Measurements from ENCODE around the gene ARPC3. TPM values are rescaled to one million over a fixed set of nuclear protein-coding genes. Genes with fewer than 3 reads are reported as not detected.
"Not testable (repeated sequence)": the region's sequence is repeated elsewhere in the genome, so short reads cannot be mapped to it uniquely, and the experiment has no call there.

ARPC3 gene
- total RNA-seq, 4 donors from 2014 or later = 169 to 516 (median 218) TPM

DNA sequence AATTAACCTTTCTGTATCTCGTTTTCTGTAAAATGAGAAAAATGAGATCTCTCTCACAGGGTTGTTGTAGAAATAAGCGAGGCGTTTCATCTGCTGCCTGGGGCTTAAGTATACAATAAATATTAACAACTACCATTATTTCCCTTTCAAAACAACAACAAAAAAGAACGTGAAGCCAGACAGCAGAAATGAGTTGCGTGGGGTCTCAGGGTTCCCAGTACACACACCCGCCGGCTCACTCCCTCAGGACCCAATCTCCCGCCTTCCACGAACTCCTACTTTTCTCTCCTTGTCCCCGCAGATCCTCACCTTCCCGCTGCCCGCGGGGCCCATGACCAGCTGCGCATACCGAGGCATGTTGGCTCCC is 17.7 kb upstream of the ARPC3 start:
- intact Hi-C loops (cut with DNase I) = loop anchor here (5.0 kb wide), 2 partner anchors 34 to 134 kb away; partner anchors contain the start of genes RAD9B and VPS29
- TF ChIP-seq, protein P1, sequence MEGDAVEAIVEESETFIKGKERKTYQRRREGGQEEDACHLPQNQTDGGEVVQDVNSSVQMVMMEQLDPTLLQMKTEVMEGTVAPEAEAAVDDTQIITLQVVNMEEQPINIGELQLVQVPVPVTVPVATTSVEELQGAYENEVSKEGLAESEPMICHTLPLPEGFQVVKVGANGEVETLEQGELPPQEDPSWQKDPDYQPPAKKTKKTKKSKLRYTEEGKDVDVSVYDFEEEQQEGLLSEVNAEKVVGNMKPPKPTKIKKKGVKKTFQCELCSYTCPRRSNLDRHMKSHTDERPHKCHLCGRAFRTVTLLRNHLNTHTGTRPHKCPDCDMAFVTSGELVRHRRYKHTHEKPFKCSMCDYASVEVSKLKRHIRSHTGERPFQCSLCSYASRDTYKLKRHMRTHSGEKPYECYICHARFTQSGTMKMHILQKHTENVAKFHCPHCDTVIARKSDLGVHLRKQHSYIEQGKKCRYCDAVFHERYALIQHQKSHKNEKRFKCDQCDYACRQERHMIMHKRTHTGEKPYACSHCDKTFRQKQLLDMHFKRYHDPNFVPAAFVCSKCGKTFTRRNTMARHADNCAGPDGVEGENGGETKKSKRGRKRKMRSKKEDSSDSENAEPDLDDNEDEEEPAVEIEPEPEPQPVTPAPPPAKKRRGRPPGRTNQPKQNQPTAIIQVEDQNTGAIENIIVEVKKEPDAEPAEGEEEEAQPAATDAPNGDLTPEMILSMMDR (IDR thresholded peaks at IDR 0.05) = no peak
- TF ChIP-seq POLR2A (IDR thresholded peaks at IDR 0.05) = no peak
- Histone ChIP-seq H3K27me3 (no peaks in the 10 kb centered on the region), H3K4me3 (replicated peaks in 1 of 3) (peak overlapping the region; percentile 79 to 90 (median 84)), H3K27ac (peak overlapping the region in 2 of 3 donors; percentile 27 to 94), H3K9me3 (no peaks in the 10 kb centered on the region), H3K4me1 (peaks cover 20 to 21% of the 10 kb centered on the region in 2 donors), H3K36me3 (peaks cover 0 to 3% of the 10 kb centered on the region in 2 donors)
- 0 to 1% methylated on average over 15 of the region's 15 CpGs for WGBS, 2 donors
- no peak for DNase-seq

- TF ChIP-seq POLR2A (IDR thresholded peaks at IDR 0.05) = no peak
- TF ChIP-seq, protein P1 (IDR thresholded peaks at IDR 0.05) = no peak
- WGBS, 2 donors = 59 to 62% methylated on average over 5 of the region's 5 CpGs
- no peak for DNase-seq
- peaks cover 0 to 6% of the 10 kb centered on the region in 2 donors for H3K36me3 ChIP-seq
- no peaks in the 10 kb centered on the region for H3K9me3 ChIP-seq
- no peaks in the 10 kb centered on the region for H3K27me3 ChIP-seq
- intact Hi-C loops (cut with DNase I) = loop anchor here (5.0 kb wide), 2 partner anchors 36 to 136 kb away; partner anchors contain the start of genes RAD9B and VPS29
- H3K4me3 ChIP-seq (replicated peaks in 1 of 3) = no peak overlapping the region
- no peak overlapping the region for H3K27ac ChIP-seq
- H3K4me1 ChIP-seq = peaks cover 20 to 21% of the 10 kb centered on the region in 2 donors
These were observed 16.7 kb upstream of the ARPC3 start for GRCh38 chr12:110466791-110467190.

DNA sequence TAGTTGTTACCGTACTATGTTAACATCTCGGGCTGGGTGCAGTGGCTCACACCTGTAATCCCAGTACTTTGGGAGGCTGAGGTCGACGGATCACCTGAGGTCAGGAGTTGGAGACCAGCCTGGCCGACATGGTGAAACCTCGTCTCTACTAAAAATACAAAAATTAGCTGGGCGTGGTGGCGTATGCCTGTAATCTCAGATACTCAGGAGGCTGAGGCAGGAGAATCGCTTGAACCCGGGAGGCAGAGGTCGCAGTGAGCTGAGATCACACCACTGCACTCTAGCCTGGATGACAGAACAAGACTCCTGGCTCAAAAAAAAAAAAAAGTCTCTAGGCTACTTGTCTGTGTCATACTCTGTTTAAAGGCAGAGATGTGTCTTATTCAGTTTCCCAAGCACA is 15.6 kb upstream of the ARPC3 start:
- DNase-seq; H3K27me3 ChIP-seq; H3K27ac ChIP-seq; H3K9me3 ChIP-seq; H3K4me3 ChIP-seq (replicated peaks in 1 of 3); H3K36me3 ChIP-seq: not testable (repeated sequence)
- peaks cover 20 to 21% of the 10 kb centered on the region in 2 donors for H3K4me1 ChIP-seq
- intact Hi-C loops (cut with DNase I) = loop anchor here (5.0 kb wide), 2 partner anchors 37 to 137 kb away; partner anchors contain the start of genes RAD9B and VPS29
- 92% methylated on average over 11 of the region's 11 CpGs for WGBS, 2 donors

- Histone ChIP-seq H3K4me1 (peaks cover 20 to 21% of the 10 kb centered on the region in 2 donors), H3K36me3 (peaks cover 0 to 6% of the 10 kb centered on the region in 2 donors), H3K27me3 (no peaks in the 10 kb centered on the region), H3K27ac (no peak overlapping the region), H3K9me3 (no peaks in the 10 kb centered on the region), H3K4me3 (replicated peaks in 1 of 3) (no peak overlapping the region)
- TF ChIP-seq, protein P1 (IDR thresholded peaks at IDR 0.05) = no peak
- no peak for TF ChIP-seq POLR2A (IDR thresholded peaks at IDR 0.05)
- intact Hi-C loops (cut with DNase I) = loop anchor here (5.0 kb wide), 2 partner anchors 37 to 137 kb away; partner anchors contain the start of genes RAD9B and VPS29
- no peak for DNase-seq
- WGBS, 2 donors = 94 to 95% methylated on average over 2 of the region's 2 CpGs
These were observed 14.9 kb upstream of the ARPC3 start for GRCh38 chr12:110465024-110465423.

GRCh38 chr12:110461189-110461588 is 11.1 kb upstream of the ARPC3 start:
- H3K27me3 ChIP-seq; H3K9me3 ChIP-seq; H3K27ac ChIP-seq; H3K4me3 ChIP-seq (replicated peaks in 1 of 3); intact Hi-C loops (cut with DNase I); DNase-seq; H3K4me1 ChIP-seq: not testable (repeated sequence)
- peaks cover 0 to 12% of the 10 kb centered on the region in 2 donors for H3K36me3 ChIP-seq
- 89 to 90% methylated on average over 5 of the region's 5 CpGs for WGBS, 2 donors

- Histone ChIP-seq H3K9me3 (no peaks in the 10 kb centered on the region), H3K27ac (no peak overlapping the region), H3K36me3 (peaks cover 0 to 10% of the 10 kb centered on the region in 2 donors), H3K4me3 (replicated peaks in 1 of 3) (no peak overlapping the region), H3K4me1 (no peaks in the 10 kb centered on the region), H3K27me3 (no peaks in the 10 kb centered on the region)
- WGBS, 2 donors = 92 to 95% methylated on average over 4 of the region's 4 CpGs
- no peak for TF ChIP-seq POLR2A (IDR thresholded peaks at IDR 0.05)
- TF ChIP-seq, protein P1 (IDR thresholded peaks at IDR 0.05) = no peak
- intact Hi-C loops (cut with DNase I) = no loop called here
- no peak for DNase-seq
These were observed 8.6 kb upstream of the ARPC3 start for GRCh38 chr12:110458756-110459155.

Measured in thyroid gland (tissue), 4 donors.